ENCODE measurements around the gene KCNIP1.

DNA sequence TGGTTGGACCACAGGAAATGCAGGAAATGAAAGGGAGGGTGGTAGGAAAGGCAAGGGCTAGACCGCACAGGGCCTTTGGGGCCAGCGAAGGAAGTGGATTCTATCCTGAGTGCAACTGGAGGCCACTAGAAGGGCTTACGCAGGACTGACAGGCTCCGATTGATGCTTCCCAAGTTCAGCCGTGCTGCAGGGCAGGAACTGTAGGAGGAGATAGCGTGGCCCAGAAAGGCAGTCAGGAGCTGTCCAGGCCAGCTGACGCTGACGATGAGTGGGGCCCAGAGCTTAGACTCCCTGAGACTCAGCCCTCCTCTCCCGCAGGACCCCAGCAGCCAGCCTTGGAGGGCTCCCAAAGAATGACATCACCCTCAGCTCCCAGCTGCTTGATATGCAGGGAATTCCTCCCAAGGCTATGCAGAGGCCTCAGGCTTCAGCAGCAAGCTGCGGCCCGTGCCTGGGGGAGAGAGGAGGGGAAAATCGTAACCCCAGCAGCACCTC lies 48.8 kb downstream of the KCNIP1 start:
- no peak for TF ChIP-seq POLR2A (IDR thresholded peaks at IDR 0.05; ENCODE audit: low read length)
- no peak for TF ChIP-seq GATA1 (IDR thresholded peaks at IDR 0.05; ENCODE audit: low read depth, low read length)

Data from erythroblast (primary cell).